Ovary (tissue), 3 donors: ENCODE results near the gene CD247.

Source experiments
- CTCF ChIP-seq, 3 donors: fragments of 450-650 bp in 2 of 3; fragments of 200-600 bp in 1 of 3; IDR thresholded peaks; one replicate each; pipeline versions ENCODE4 v1.5.1 to v1.8.0; 2016 to 2022; ENCODE audit warnings: antibody characterized with exemption in 3 of 3, mild to moderate bottlenecking in 1 of 3
- EP300 ChIP-seq: sonication (generic); formaldehyde crosslinking; IDR thresholded peaks from one replicate; pipeline ENCODE4 v1.6.1; 2017; ENCODE audit warnings: antibody characterized with exemption
- POLR2A ChIP-seq: fragments of 450-650 bp; IDR thresholded peaks from one replicate; pipeline ENCODE4 v1.6.1; 2017; ENCODE audit warnings: antibody characterized with exemption, mild to moderate bottlenecking, moderate library complexity
- donor health status: DM: no; HTN: no; CAD: no.

- TF ChIP-seq CTCF (IDR thresholded peaks at IDR 0.05) (no peak), POLR2A (no peak), EP300 (no peak)
Observed at GRCh38 chr1:167456926-167457325, 61.4 kb downstream of the CD247 start.
